Posterior cingulate gyrus (tissue), 11 donors: ENCODE data around the gene MMD.
"Not testable (repeated sequence)": the region's sequence is repeated elsewhere in the genome, so short reads cannot be mapped to it uniquely, and the experiment has no call there.

Source experiments
- DNase-seq, 10 donors: peaks; one replicate each; pipeline versions ENCODE4 v3.0.0 to v3.0.0-alpha.2; 2020 to 2021; ENCODE audit warnings: mixed read lengths in 3 of 10
- intact Hi-C: fragments of 100-400 bp; cut with DNase I; formaldehyde crosslinking; loops from one replicate; pipeline ENCODE4 v1.15.1; 2023

The MMD gene

GRCh38 chr17:55402374-55402773, 19.3 kb downstream of the MMD start:
- DNase-seq, result no peak
- intact Hi-C loops, result no loop called here

DNA sequence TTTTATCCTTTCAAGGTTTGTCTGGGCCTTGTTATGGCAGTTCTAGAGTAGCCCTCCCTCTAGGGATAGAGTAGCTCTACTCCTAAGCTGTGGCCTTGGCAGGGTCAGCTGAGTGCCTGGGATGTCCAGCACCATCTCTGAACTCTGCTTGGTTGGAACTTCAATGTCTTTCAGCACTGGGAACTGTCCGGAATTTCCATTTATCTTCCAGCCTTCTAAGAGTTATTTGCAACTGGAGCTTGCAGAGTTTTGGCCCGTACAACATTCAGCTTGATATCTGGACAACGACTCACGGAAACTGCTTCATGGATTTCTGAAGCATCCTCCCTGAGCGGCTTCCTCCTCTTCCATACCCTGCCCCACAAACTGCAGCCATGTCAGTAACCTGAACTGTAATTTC, 22.9 kb downstream of the MMD start:
- intact Hi-C loops, result loop anchor here (10.0 kb wide), 1 partner anchor 96 kb away; no protein-coding TSS in a partner anchor
- DNase-seq, result no peak

GRCh38 chr17:55395803-55396505, 25.7 kb downstream of the MMD start:
- no peak for DNase-seq
- intact Hi-C loops, result loop anchor here (10.0 kb wide), 1 partner anchor 99 kb away; no protein-coding TSS in a partner anchor

- intact Hi-C loops, result loop anchor here (10.0 kb wide), 1 partner anchor 100 kb away; no protein-coding TSS in a partner anchor
- DNase-seq, result no peak
Measured at GRCh38 chr17:55394357-55395021, 27.1 kb downstream of the MMD start.

GRCh38 chr17:55391764-55392467, 29.7 kb downstream of the MMD start:
- no peak for DNase-seq
- intact Hi-C loops, result loop anchor here (10.0 kb wide), 1 partner anchor 103 kb away; no protein-coding TSS in a partner anchor

- intact Hi-C loops, result loop anchor here (10.0 kb wide), 1 partner anchor 104 kb away; no protein-coding TSS in a partner anchor
- DNase-seq, result peak in 7 of 10 donors; percentile 17 to 85 (median 59)
Measured at GRCh38 chr17:55391244-55391757, 30.3 kb downstream of the MMD start.

DNA sequence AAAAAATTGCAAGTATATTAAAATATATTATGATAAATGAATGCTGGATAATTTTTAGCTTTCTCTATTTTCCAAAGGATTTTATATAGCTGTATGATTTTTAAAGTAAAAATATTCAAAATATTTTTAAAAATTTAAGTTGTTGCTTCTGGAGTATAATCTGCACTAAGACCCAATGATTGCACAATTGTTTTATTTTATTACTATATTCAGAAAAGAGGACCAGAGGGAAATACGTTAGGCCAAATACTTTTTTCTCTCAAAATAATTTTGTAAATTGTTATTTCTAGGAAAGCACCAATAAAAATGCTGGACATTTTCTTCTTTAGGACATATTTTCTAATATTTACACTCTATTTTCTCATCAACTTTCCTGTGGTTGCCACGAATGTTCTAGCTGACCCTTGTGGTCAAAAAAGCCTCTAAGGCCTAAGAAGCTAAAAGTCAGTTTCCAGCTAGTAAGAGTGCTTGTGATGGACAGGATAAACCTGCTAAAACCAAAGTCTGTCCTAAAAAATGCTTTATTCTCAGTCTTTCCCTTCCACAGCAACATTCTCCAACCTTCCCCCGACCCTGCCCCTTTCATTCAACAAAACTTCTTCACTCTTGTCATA, 31.2 kb downstream of the MMD start:
- intact Hi-C loops, result loop anchor here (10.0 kb wide), 1 partner anchor 104 kb away; no protein-coding TSS in a partner anchor
- DNase-seq, result no peak

DNA sequence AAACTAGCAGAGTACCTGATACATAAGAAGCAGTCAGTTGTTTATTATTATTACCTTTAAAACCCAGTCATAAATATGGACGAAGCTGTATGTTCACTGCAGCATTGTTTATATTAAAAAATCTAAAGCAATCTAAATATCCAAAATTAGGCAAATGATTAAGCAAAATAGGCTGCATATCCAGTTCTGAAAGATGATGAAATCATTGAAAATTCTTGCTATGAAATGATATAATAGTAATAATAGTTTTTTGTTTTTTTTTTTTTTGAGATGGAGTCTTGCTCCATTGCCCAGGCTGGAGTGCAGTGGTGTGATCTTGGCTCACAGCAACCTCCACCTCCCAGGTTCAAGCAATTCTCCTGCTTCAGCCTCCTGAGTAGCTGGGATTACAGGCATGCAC, 31.9 kb downstream of the MMD start:
- intact Hi-C loops, result loop anchor here (10.0 kb wide), 1 partner anchor 105 kb away; no protein-coding TSS in a partner anchor
- not testable (repeated sequence) for DNase-seq

DNA sequence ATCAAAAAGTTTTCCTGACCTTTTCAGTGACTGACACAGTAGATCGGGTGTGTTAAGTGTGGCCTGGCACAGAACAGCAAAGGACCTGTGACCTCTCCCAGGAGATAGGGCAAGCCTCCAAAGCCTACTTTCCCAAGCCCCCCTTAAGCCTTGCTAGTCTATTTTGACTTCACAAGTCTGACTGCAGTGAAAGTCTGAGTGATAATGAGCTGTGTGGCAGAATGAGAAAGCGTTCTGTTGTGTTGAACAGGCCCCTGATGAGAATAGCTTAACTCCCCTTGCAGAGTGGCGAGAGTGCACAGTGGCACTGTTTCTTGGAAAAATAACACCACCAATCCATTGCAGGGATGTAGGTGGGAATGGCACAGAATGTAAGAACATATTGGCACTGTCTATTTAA, 32.8 kb downstream of the MMD start:
- intact Hi-C loops, result no loop called here
- peak in 3 of 10 donors; percentile 9 to 24 (median 18) for DNase-seq

- intact Hi-C loops, result no loop called here
Measured at GRCh38 chr17:55386796-55387332, 34.8 kb downstream of the MMD start.

GRCh38 chr17:55384643-55385232, 36.9 kb downstream of the MMD start:
- intact Hi-C loops, result no loop called here
- DNase-seq, result no peak

More at GRCh38 chr17:55386796-55387332, 34.8 kb downstream of the MMD start:
- no peak for DNase-seq

GRCh38 chr17:55383771-55384642, 37.6 kb downstream of the MMD start:
- no peak for DNase-seq
- intact Hi-C loops, result no loop called here

DNA sequence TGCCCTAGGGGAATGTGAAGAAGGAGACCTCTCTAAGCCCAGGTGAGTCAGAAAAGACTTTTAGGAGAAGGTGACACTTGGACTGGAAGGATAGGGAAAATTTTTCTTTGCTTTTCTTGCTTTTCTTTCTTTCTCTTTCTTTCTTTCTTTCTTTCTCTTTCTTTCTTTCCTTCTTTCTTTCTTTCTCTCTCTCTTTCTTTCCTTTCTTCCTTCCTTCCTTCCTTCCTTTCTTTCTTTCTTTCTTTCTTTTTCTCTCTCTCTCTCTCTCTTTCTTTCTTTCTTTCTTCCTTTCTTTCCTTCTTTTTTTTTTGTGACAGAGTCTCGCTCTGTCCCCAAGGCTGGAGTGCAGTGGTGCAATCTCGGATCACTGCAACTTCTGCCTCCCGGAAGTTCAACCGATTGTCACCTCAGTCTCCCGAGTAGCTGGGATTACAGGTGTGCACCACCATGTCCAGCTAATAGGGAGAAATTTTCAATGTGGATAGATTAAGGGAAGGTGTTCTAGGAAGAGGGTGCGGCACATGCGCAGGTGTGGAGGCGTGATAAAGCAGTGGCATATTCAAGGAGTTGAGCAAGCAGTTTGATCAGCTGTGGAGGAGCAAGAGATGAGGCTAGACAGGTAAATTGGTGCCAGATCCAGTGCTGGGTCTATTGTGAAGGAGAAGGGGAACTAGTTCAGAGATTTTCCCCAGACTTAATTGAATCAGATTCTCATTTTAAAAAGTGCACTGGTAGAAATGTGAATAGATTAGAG, 40.4 kb downstream of the MMD start:
- intact Hi-C loops, result no loop called here

DNA sequence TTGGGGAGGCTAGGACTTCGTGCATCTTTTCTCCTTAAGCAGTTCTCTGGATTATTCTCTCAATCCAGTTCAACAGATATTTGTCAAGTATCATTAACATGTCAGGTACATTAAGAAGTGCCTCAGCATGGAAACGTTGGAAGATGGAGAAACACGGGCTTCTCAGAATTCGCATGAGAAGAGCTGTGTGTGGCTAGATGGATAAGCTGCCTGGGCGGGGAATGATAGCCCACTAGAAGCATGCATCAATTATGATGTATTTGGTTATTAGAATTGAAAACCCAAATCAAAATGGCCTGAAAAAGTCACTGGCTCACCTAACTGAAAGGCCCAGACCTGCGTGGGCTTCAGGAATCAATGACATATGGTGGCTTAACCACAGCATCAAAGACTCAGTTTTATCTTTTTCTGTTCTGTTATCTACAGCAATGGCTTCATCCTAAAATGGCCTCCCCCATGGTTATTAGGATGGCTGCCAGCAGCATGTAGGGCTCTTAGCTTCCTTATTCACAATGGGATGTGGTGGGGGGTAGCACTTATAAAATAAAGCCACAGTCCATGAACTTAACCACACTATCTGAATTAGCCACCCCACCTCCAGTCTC, 43.9 kb downstream of the MMD start:
- intact Hi-C loops, result no loop called here
- no peak for DNase-seq

More for the DNA sequence above, 40.4 kb downstream of the MMD start:
- no peak for DNase-seq

GRCh38 chr17:55368706-55369105, 52.9 kb downstream of the MMD start:
- intact Hi-C loops, result no loop called here
- no peak for DNase-seq

- intact Hi-C loops, result no loop called here
- peak in 1 of 10 donors; percentile 11 for DNase-seq
Measured at GRCh38 chr17:55366020-55366481, 55.6 kb downstream of the MMD start.

DNA sequence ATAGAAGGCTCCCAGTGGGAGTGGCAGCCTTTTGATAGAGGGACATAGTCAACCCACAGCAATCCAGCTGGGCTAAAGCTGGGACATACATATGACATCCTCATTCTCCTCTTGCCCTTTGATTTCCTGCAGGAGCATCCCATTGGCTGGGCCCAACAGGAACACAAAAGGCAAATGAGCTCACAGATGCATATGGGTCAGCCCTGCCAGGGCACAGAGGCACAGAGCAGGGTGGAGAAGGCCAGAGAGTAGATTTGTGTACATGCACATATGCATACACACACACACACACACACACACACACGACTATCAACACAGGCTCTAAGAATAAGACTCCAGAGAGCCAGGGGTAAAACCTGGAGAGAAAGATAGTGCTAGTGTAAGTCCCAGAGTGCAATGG, 58.6 kb downstream of the MMD start:
- intact Hi-C loops, result no loop called here
- DNase-seq, result no peak
